A673 (cell line): Measurements from ENCODE around the gene NSUN3. TPM values are rescaled to one million over a fixed set of nuclear protein-coding genes. Genes with fewer than 3 reads are reported as not detected.
"Not testable (repeated sequence)": the region's sequence is repeated elsewhere in the genome, so short reads cannot be mapped to it uniquely, and the experiment has no call there.

Experiments
- BruUV-seq: library from RNA; stranded (reverse); fragments of 400-500 nt; replicated peaks from 2 replicates; lab custom pipeline; 2021; lab: Mats Ljungman, UMichigan
- CTCF ChIA-PET: fragments of 300-600 bp; sonication (Branson Sonifier 250); formaldehyde crosslinking; loops from one replicate; lab custom pipeline; 2022; ENCODE audit warnings: antibody characterized with exemption; lab: Charles Lee
- POLR2A ChIA-PET: fragments of 300-600 bp; sonication (Branson Sonifier 250); formaldehyde crosslinking; loops from one replicate; lab custom pipeline; 2022; ENCODE audit warnings: antibody characterized with exemption; ENCODE audit not compliant: low non-redundant PET; lab: Charles Lee
- DNase-seq: peaks from one replicate; pipeline ENCODE4 v3.0.0-alpha.2; 2015; ENCODE audit warnings: low spot score
- H3K27ac ChIP-seq: fragments of 200-600 bp; sonication (generic); 2 replicates; pipeline ENCODE4 v1.5.1; 2016; ENCODE audit warnings: mixed run types, low read depth, mild to moderate bottlenecking, mixed read lengths, antibody characterized with exemption, low read length; ENCODE audit not compliant: poor library complexity, severe bottlenecking
- H3K27me3 ChIP-seq: fragments of 200-600 bp; sonication (generic); replicated peaks from 2 replicates; pipeline ENCODE4 v1.6.1; 2017; ENCODE audit warnings: mixed run types, low read depth, mild to moderate bottlenecking, mixed read lengths, antibody characterized with exemption, low read length; ENCODE audit not compliant: insufficient read depth, poor library complexity
- H3K36me3 ChIP-seq: fragments of 200-600 bp; sonication (generic); 2 replicates; pipeline ENCODE4 v1.6.1; 2016; ENCODE audit warnings: mixed run types, mild to moderate bottlenecking, mixed read lengths, antibody characterized with exemption, low read length; ENCODE audit not compliant: insufficient read depth, poor library complexity, severe bottlenecking
- H3K4me1 ChIP-seq: fragments of 200-600 bp; sonication (generic); 2 replicates; pipeline ENCODE4 v1.6.1; 2017; ENCODE audit warnings: mixed run types, mild to moderate bottlenecking, mixed read lengths, antibody characterized with exemption, low read length; ENCODE audit not compliant: insufficient read depth, poor library complexity, severe bottlenecking
- H3K4me3 ChIP-seq: fragments of 200-600 bp; sonication (generic); 2 replicates; pipeline ENCODE4 v1.5.1; 2016; ENCODE audit warnings: low read depth, mixed run types, mild to moderate bottlenecking, mixed read lengths, low read length; ENCODE audit not compliant: poor library complexity, severe bottlenecking
- H3K9me3 ChIP-seq: fragments of 200-600 bp; sonication (generic); 2 replicates; pipeline ENCODE4 v1.6.1; 2016; ENCODE audit warnings: mixed run types, low read depth, mild to moderate bottlenecking, mixed read lengths, antibody characterized with exemption, low read length; ENCODE audit not compliant: poor library complexity, severe bottlenecking
- CTCF ChIP-seq: fragments of 300-800, 200-600 bp; sonication (generic); conservative IDR thresholded peaks from 2 replicates; pipeline ENCODE4 v1.5.1; 2017; ENCODE audit warnings: low read depth, mild to moderate bottlenecking, antibody characterized with exemption, low read length, moderate library complexity, mixed read lengths
- EZH2 ChIP-seq: fragments of 200-600 bp; sonication (generic); IDR thresholded peaks from 2 replicates; pipeline ENCODE4 v1.6.1; 2017; ENCODE audit warnings: borderline replicate concordance, low read depth, mild to moderate bottlenecking, mixed read lengths, antibody characterized with exemption, low read length; ENCODE audit not compliant: poor library complexity, severe bottlenecking
- intact Hi-C: fragments of 100-400 bp; cut with micrococcal nuclease; formaldehyde crosslinking; loops from one replicate; pipeline ENCODE4 v1.10.0; 2022; ENCODE audit not compliant: unreplicated experiment
- total RNA-seq: library from RNA; stranded (reverse); gene quantifications from 2 replicates; pipeline ENCODE4 v1.2.3, GENCODE V29; 2021

The NSUN3 gene
- total RNA-seq, 1 experiment from 2014 or later, result 15.6 TPM

GRCh38 chr3:94106268-94106667, 43.4 kb downstream of the NSUN3 start:
- H3K36me3 ChIP-seq, result no peaks in the 10 kb centered on the region
- TF ChIP-seq CTCF, result no peak
- no peak for TF ChIP-seq EZH2
- no peak overlapping the region for H3K4me3 ChIP-seq
- no peak for DNase-seq
- no peak overlapping the region for H3K27ac ChIP-seq
- ChIA-PET CTCF (no interaction called here), POLR2A (no interaction called here)
- BruUV-seq, result no TSS peak
- no peaks in the 10 kb centered on the region for H3K9me3 ChIP-seq
- no peaks in the 10 kb centered on the region for H3K27me3 ChIP-seq
- intact Hi-C loops, result no loop called here
- no peaks in the 10 kb centered on the region for H3K4me1 ChIP-seq

GRCh38 chr3:94110232-94110631, 47.4 kb downstream of the NSUN3 start:
- H3K27ac ChIP-seq, BruUV-seq, H3K27me3 ChIP-seq, POLR2A ChIA-PET, H3K4me1 ChIP-seq, H3K36me3 ChIP-seq, H3K4me3 ChIP-seq, DNase-seq, CTCF ChIA-PET, H3K9me3 ChIP-seq: not testable (repeated sequence)
- intact Hi-C loops, result loop anchor here (10.0 kb wide), 1 partner anchor 395 kb away; no protein-coding TSS in a partner anchor

- BruUV-seq, result no TSS peak
- POLR2A ChIA-PET, result no interaction called here
- CTCF ChIA-PET, result no interaction called here
- DNase-seq, result no peak
- H3K4me1 ChIP-seq, result peaks cover 13% of the 10 kb centered on the region
- no peaks in the 10 kb centered on the region for H3K36me3 ChIP-seq
- H3K27ac ChIP-seq, result no peak overlapping the region
- H3K27me3 ChIP-seq, result no peaks in the 10 kb centered on the region
- H3K9me3 ChIP-seq, result no peaks in the 10 kb centered on the region
- no peak for TF ChIP-seq CTCF
- TF ChIP-seq EZH2, result no peak
- H3K4me3 ChIP-seq, result no peak overlapping the region
- intact Hi-C loops, result loop anchor here (10.0 kb wide), 1 partner anchor 394 kb away; no protein-coding TSS in a partner anchor
Measured at GRCh38 chr3:94110854-94111253, 48.0 kb downstream of the NSUN3 start.

GRCh38 chr3:94114666-94115065, 51.8 kb downstream of the NSUN3 start:
- no peak for TF ChIP-seq CTCF
- TF ChIP-seq EZH2, result no peak
- no TSS peak for BruUV-seq
- CTCF ChIA-PET, result interaction anchor here (0.6 kb wide), 1 partner anchor 663 kb away, joined by 5 read pairs; no protein-coding TSS in a partner anchor
- H3K27me3 ChIP-seq, result no peaks in the 10 kb centered on the region
- no peaks in the 10 kb centered on the region for H3K9me3 ChIP-seq
- H3K36me3 ChIP-seq, result no peaks in the 10 kb centered on the region
- POLR2A ChIA-PET, result no interaction called here
- peak; percentile 29 for DNase-seq
- no peak overlapping the region for H3K4me3 ChIP-seq
- H3K27ac ChIP-seq, result no peak overlapping the region
- peaks cover 40% of the 10 kb centered on the region for H3K4me1 ChIP-seq
- intact Hi-C loops, result loop anchor here (5.0 to 10.0 kb wide), 2 partner anchors 118 to 390 kb away; no protein-coding TSS in a partner anchor
